Measurements from ENCODE around the gene RBM38. TPM values are rescaled to one million over a fixed set of nuclear protein-coding genes. Genes with fewer than 3 reads are reported as not detected.

RBM38 gene
- total RNA-seq, 2 donors from 2014 or later: 43.4 to 97.5 TPM

DNA sequence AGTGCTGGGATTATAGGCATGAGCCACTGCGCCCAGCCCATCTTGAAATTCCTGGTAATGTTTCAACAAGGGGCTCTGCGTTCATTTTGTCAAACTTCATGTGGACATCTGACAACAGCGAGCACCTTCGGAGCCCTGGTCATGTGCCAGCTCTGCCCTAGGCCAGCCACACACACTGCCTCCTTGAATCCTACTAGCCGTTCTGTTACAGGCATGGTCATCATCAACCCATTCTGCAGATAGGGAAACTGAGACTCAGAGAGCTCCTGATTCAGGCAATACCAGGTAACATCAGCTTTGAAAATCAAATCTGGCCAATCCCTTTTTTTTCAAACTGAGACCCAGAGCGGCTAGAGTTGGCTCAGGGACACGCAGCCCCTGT lies 41.3 kb downstream of the RBM38 start:
- peak in 1 of 2 donors; percentile 0 for ATAC-seq
- DNase-seq (ENCODE audit: low spot score in 2 of 2): no peak
- Mint-ChIP-seq H3K27ac (peak overlapping the region; percentile 39 to 84), H3K36me3 (peaks cover 0 to 15% of the 10 kb centered on the region in 2 donors), H3K9me3 (no peaks in the 10 kb centered on the region)

DNA sequence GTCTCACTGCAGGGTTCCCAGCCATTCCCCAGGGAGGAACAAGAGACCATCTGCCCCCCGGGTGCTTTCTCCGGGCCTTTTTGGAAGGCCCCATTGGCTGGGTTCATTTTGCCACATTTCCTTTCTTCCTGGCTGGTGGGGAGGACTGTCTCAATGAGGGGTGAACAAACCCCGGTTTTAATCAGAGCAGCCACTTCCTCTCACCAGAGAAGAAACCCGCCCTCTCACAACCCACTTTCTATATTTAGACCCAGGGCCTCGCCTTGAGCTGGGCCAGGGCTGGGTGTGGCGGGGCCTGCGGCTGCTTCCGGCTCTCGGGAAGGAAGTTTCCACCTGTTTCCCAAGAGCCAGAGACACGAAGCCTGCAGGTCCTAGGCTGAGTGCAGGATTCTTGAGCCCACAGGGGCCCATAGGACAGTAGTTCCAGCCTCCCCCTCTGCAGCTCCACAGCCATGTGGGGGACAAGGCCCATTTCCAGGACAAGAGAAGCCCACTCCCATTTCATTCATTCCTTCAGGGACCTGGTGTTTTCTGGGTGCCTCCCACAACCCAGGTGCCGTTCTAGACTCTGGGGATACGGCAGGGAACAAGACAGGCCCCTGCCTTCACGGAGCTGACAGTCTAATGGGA lies 41.8 kb downstream of the RBM38 start:
- Mint-ChIP-seq H3K9me3 (no peaks in the 10 kb centered on the region), H3K27ac (peak overlapping the region; percentile 39 to 84), H3K36me3 (peaks cover 0 to 16% of the 10 kb centered on the region in 2 donors)
- ATAC-seq (peak; percentile 86 to 92), DNase-seq (ENCODE audit: low spot score in 2 of 2) (peak; percentile 60 to 77)

DNA sequence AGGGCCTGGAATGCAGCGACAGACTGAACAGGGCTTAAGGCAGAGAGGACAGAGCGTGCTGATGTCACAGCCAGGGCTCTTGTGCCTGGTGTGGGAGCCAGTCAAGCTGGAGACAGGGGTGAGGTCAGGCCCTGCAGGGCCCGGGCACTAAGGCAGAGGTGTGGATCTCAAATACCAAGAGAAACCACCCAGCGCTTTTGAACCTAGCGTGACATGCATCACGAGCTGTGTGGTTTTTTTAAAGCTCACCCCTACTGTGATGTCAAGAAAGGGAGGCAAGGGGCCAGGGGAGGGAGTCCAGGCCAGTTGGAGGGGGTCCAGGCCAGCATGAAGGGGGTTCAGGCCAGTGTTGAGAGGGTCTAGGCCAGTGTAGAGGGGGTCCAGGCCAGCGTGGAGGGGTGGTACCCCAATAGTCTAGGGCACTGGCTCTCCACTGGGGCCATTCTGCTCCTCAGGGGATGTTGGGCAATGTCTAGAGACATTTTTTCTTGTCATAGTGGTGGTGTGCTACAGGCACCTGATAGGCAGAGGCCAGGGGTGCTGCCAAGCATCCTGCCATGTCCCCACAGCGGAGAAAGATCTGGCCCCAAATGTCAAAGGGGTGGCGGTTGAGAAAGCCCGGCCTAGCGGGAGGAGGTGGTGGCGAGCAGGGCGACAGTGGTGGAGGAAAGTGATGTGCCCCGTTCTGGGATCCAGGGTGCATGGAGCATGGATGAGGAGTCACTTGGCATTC lies 42.6 kb downstream of the RBM38 start:
- peaks cover 0 to 16% of the 10 kb centered on the region in 2 donors for H3K36me3 Mint-ChIP-seq
- DNase-seq (ENCODE audit: low spot score in 2 of 2): no peak
- peak overlapping the region in 1 of 2 donors; percentile 84 for H3K27ac Mint-ChIP-seq
- no peaks in the 10 kb centered on the region for H3K9me3 Mint-ChIP-seq
- ATAC-seq: peak; percentile 38 to 68

DNA sequence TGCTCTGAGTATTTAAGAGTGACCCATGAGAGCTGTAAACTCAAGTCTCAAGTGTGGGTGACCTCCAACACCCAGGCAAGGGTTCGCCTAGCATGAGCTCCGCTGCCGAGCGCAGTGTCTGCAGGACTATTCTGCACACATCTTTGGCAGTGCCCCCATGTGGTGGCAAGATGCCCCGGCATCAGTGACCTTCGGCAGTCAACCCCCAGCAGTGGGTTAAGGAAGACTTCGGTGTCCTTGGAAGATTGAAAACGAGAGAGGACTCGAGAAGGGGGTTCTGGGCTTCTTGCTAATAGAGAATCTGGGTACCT lies 43.1 kb downstream of the RBM38 start:
- Mint-ChIP-seq H3K27ac (peak overlapping the region in 1 of 2 donors; percentile 84), H3K36me3 (peaks cover 0 to 16% of the 10 kb centered on the region in 2 donors), H3K9me3 (no peaks in the 10 kb centered on the region)
- ATAC-seq (no peak), DNase-seq (ENCODE audit: low spot score in 2 of 2) (no peak)

DNA sequence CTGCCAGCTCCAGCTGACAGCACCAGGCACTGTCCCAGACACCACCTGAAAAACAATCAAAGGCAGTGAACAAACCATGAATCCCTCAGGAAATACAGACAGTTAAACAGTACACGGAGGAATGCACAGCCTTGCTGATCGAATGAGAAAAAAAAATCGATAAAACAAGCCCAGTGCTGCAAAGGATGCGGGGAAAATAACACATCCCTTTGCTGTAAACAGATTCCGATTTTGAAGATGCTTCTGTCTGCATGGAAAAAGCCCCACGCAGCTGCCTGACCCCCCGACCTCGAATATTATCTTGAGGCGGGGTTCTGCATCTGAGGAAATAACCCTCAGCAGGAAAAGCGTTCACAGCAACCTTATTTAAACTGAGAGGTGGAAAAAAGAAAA lies 43.9 kb downstream of the RBM38 start:
- H3K27ac Mint-ChIP-seq: no peak overlapping the region
- ATAC-seq (no peak), DNase-seq (ENCODE audit: low spot score in 2 of 2) (no peak)
- peaks cover 0 to 16% of the 10 kb centered on the region in 2 donors for H3K36me3 Mint-ChIP-seq
- no peaks in the 10 kb centered on the region for H3K9me3 Mint-ChIP-seq

DNA sequence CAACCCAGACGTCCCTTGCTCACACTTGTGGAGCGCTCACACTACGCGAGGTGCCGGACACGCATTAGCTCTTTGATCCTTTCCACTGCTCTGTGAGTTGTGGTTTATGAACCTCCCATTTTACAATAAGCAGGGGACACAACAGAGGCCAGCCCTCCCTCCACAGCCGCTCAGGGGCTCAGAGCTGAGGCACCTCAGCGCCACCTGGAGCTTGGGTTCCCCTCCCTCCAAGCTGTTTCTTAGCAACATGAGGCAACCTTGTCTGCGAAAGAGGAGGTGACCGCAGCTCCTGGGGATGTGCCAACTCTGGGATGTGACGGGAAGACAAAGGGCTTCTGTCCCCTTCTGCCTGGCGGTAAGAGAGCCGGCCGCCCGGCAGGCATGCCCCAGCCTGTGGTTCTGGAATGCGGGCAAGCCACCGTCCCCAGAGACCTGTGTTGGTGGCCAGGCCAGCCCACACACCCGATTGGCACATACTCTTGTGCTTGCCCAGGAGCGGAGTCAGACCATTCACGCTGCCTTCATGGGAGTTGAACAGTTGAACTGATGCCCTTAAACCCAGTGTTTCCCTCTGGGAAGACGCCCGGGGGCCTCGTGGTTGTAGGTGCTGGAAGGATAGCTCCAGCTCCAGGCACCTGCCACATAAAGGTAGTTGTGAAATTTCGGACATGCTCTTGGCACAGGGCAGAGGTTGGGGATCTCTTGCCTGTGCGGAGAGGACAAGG lies 44.5 kb downstream of the RBM38 start:
- no peak for ATAC-seq
- Mint-ChIP-seq H3K36me3 (peaks cover 0 to 16% of the 10 kb centered on the region in 2 donors), H3K27ac (no peak overlapping the region), H3K9me3 (no peaks in the 10 kb centered on the region)
- DNase-seq (ENCODE audit: low spot score in 2 of 2): no peak

DNA sequence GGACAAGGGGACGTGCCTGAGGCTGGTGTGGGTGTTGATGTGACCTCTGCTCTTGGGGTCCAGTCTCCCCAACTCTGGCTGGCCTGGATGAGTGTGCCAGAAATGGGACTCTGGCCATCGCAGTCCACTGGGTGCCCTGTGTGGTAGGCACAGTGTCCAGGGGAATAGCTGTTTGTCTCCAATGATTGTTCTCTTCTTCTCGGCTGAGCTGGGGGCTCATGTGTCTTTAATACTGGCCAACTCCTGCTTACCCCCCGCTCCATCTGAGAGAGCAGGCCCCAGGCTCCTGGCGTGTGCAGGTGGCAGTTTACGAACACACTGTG lies 45.0 kb downstream of the RBM38 start:
- peaks cover 0 to 16% of the 10 kb centered on the region in 2 donors for H3K36me3 Mint-ChIP-seq
- no peak for DNase-seq (ENCODE audit: low spot score in 2 of 2)
- H3K9me3 Mint-ChIP-seq: no peaks in the 10 kb centered on the region
- H3K27ac Mint-ChIP-seq: no peak overlapping the region
- ATAC-seq: no peak

DNA sequence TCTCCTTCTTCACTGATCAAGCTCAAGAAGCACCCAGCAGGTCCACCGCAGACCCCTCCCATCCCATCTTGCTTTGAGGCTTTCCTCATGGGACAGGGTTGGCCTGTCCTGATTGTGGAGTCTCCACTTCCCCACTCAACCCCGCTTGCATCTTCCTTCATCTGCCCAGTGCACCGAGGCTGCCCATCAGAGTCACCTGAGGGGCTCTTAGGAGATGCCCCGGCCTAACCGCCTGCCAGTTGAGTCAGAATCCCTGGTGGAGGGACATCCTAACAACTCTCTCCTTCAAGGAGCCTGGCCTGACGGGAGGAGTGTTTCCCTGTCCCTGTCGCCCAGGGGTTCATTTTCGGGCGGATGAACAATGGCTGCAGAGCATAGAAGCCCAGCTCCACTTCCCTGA lies 46.1 kb downstream of the RBM38 start:
- Mint-ChIP-seq H3K9me3 (no peaks in the 10 kb centered on the region), H3K36me3 (peaks cover 0 to 15% of the 10 kb centered on the region in 2 donors), H3K27ac (peak overlapping the region in 1 of 2 donors; percentile 36)
- ATAC-seq (no peak), DNase-seq (ENCODE audit: low spot score in 2 of 2) (no peak)

DNA sequence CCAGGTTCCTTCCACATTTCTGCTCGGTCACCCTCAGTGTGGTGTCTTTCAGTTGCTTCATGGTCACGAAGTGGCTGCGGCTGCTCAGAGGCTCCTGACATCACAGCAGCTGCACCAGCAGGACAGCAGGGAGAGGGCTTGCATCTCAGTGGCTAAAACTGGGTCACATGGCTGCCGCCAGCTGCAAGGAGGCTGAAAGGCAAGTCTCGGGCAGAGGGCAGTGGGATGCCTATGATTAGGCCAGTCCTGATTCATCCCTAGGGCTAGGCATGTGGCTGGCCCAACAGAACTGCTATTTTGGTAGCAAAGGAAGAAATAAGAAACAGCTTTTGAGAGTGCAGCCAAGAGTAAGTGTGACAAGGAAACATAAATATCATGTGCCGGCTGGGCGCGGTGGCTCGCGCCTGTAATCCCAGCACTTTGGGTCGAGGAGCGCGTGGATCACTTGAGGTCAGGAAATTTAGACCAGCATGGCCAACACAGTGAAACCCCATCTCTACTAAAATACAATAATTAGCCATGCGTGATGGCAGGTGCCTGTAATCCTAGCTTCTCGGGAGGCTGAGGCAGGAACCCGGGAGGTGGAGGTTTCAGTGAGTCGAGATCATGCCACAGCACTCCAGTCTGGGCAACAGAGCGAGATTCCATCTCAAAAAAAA lies 46.6 kb downstream of the RBM38 start:
- ATAC-seq: no peak
- no peak for DNase-seq (ENCODE audit: low spot score in 2 of 2)
- Mint-ChIP-seq H3K27ac (no peak overlapping the region), H3K9me3 (no peaks in the 10 kb centered on the region), H3K36me3 (peaks cover 0 to 9% of the 10 kb centered on the region in 2 donors)

DNA sequence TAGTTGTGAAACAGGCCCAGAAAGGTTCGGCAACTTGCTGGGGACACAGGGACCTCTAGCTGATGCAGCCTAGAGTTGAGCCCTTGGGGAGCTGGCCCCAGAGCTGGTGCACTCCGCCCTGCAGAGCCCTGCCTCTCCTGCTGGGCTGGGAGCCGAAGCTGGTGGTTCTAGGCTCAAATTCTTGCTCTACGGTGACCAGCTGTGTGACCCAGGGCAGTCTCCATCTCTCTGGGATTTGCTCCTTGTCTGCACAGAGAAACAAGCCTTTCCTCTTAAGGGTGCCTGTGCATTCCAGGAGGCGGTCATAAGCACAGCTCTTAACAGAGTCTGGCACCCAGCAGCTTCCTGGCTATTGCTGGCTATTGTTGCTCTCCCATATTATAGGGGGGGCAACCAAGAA lies 47.4 kb downstream of the RBM38 start:
- Mint-ChIP-seq H3K9me3 (no peaks in the 10 kb centered on the region), H3K36me3 (peaks cover 0 to 5% of the 10 kb centered on the region in 2 donors), H3K27ac (no peak overlapping the region)
- DNase-seq (ENCODE audit: low spot score in 2 of 2) (no peak), ATAC-seq (no peak)

DNA sequence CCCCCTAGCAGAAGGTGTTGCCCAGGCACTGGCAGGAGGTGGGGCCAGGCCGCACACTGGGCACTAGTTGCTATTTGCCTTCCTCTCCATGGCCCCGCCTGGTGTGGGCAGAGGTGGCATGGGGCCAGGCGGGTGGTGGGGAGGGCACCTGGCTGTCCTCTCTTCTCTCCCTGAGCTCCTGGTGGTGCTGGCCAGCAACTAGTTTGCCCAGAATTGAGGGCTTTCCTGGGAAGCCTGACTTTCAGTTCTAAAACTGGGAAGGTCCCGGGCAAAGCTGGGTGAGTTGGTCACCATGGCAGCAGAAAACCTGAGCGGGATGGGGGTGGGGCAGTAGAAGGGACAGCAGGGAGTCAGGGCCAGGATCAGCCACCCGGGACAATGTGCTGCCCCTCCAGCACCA lies 48.2 kb downstream of the RBM38 start:
- DNase-seq (ENCODE audit: low spot score in 2 of 2): no peak
- H3K9me3 Mint-ChIP-seq: no peaks in the 10 kb centered on the region
- H3K36me3 Mint-ChIP-seq: peaks cover 0 to 5% of the 10 kb centered on the region in 2 donors
- H3K27ac Mint-ChIP-seq: no peak overlapping the region
- ATAC-seq: no peak

DNA sequence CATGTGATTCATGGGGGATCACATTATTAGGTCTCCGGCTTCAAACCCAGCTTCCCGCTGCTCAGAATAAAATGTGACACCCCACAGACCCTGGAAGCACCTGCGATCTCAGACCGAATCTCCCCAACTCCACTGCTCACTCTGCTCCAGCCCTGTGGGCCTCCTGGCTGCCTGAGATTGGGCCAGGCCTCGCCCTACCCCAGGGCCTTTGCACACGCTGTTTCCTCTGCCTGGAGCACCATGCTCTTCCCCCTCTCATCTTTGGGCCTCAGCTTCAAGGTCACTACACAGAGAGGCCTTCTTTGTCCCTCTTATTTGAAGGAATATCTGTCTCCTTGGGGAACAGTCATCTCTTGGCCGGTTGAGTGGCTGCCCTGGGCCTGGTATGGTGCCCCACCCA lies 48.8 kb downstream of the RBM38 start:
- H3K9me3 Mint-ChIP-seq: no peaks in the 10 kb centered on the region
- ATAC-seq (no peak), DNase-seq (ENCODE audit: low spot score in 2 of 2) (no peak)
- no peak overlapping the region for H3K27ac Mint-ChIP-seq
- peaks cover 0 to 5% of the 10 kb centered on the region in 2 donors for H3K36me3 Mint-ChIP-seq

DNA sequence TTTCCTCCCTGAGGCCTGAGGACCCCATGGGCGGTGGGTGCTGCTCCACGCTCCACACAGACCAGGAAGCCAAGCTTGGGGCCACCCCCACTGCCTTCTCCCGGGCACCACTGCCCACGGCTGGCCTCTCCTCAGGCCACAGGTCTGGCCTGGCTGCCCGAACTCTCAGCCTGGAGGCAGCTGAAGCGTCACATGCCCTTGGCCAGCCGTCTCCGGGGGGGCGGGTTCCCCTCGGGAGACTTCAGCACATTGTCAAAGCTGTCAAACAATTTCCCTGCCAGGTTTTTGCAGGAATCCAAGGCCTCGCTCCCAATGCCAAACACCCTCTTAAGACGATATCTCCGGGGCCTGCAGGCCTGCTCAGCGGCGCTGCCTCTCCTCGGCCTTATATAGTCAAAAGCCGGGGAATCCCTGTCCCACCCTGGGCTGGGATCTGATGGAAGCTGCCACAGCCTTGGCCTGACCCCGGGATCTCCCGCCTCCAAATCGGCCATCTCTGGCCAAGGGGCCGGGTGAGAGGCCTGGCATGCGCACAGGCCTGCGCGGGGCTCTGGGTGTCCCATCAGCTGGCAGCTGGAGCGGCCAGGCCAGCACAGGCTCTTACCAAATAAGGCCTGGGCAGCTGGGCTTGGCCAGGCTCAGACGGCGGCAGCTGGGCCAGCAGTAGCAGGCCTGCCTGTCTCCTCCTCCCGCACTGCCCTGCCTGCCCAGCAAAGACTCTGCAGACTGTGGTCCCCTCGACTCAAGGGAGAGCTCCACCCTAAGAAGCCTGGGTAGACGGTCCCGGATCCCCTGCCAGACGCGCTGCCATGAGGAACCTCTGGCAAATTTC lies 49.7 kb downstream of the RBM38 start:
- Mint-ChIP-seq H3K36me3 (peaks cover 0 to 5% of the 10 kb centered on the region in 2 donors), H3K27ac (no peak overlapping the region), H3K9me3 (no peaks in the 10 kb centered on the region)
- ATAC-seq (no peak), DNase-seq (ENCODE audit: low spot score in 2 of 2) (no peak)

DNA sequence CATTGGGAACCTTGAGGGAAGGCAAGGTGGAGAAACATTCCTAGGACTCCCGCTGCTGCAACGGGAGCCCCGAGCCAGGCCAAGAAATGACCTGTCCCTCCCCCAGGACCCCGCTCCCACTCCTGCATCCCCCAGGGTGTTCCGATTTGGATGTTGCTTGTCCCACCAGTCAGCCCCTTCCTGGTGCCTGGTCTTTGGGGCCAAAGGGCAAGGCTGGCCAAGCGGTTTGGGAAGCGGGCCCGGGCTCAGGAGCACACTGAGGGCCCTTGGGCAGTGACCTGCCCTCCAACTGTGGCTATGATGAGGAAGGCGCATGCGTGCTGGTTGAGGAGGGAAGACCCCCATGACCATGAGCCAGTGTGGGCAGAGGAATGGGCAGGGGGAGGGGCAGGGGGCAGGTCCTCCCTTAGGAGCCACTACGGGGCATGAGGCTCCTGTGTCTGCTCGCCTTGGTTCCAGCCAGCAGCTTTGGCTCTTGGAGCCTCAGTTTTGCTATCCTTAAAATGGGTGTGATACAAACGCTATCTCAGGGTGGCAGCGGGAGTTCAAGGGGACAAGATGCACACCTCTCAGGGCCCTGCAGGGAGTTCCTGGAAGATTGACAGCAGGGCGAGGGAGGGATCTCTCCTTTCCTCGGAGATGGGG lies 50.4 kb downstream of the RBM38 start:
- Mint-ChIP-seq H3K9me3 (no peaks in the 10 kb centered on the region), H3K27ac (peak overlapping the region in 1 of 2 donors; percentile 60), H3K36me3 (peaks cover 0 to 5% of the 10 kb centered on the region in 2 donors)
- DNase-seq (ENCODE audit: low spot score in 2 of 2) (no peak), ATAC-seq (no peak)

DNA sequence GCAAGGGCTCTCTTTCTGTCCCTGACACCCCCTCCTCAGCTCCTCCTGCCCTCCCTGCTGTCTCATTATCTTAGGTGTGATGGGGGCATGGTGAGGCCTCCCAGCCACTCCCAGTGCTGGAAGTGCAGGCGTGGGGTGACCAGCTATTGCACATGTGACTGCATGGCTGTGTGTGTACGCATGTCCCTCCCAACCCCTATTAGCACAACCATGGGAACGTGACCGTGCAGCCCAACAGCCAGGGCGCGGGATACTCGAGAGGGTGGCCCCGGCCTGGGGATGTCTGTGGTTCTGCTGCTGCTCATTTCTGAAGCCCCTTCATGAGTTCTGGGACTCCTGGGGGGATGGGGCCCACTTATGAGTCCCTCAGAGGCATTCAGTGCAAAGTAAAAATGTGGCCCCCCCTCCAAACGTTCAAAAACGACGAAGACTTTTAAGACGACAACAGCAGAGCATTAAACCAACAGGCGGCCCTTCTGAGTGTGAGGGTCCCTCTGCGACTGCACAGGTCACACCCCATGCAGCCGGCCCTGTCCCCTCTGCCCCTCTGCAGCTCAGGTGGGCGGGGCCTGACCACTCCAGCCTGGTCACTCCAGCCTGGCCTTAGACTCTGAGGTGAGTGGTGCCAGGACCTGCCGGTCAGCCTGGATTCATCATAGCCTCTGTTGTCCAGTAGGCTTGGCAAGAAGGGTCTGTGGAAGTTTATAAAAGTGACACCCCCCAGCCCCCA lies 51.1 kb downstream of the RBM38 start:
- peaks cover 0 to 3% of the 10 kb centered on the region in 2 donors for H3K36me3 Mint-ChIP-seq

More for the DNA sequence above, 51.1 kb downstream of the RBM38 start:
- no peak for ATAC-seq
- Mint-ChIP-seq H3K27ac (no peak overlapping the region), H3K9me3 (no peaks in the 10 kb centered on the region)
- no peak for DNase-seq (ENCODE audit: low spot score in 2 of 2)
